HG03558 (cell line): ENCODE measurements around the gene TFCP2.
"Not testable (repeated sequence)": the region's sequence is repeated elsewhere in the genome, so short reads cannot be mapped to it uniquely, and the experiment has no call there.

Experiments used
- ATAC-seq: cut with Tn5 transposase; IDR thresholded peaks from one replicate; pipeline ENCODE4 v1.9.1; 2021; ENCODE audit warnings: moderate number of reproducible peaks; ENCODE audit not compliant: unreplicated experiment; ENCODE audit errors: extremely low read depth

The TFCP2 gene

GRCh38 chr12:51085757-51086156 is 87.2 kb downstream of the TFCP2 start:
- ATAC-seq: no peak

GRCh38 chr12:51083126-51083833 is 89.7 kb downstream of the TFCP2 start, which contains the start of gene CSRNP2:
Gene CSRNP2, minus strand, starts transcription at chr12:51083596. Its CDS starts 7,035 bp downstream, at chr12:51076561.
- peak; percentile 73 for ATAC-seq

- no peak for ATAC-seq
These were observed 90.3 kb downstream of the TFCP2 start for GRCh38 chr12:51082561-51083125.

- ATAC-seq: no peak
These were observed 91.5 kb downstream of the TFCP2 start for GRCh38 chr12:51081421-51081820.

- no peak for ATAC-seq
These were observed 92.8 kb downstream of the TFCP2 start for GRCh38 chr12:51080136-51080535.

- not testable (repeated sequence) for ATAC-seq
These were observed 94.1 kb downstream of the TFCP2 start for GRCh38 chr12:51078866-51079265.

- not testable (repeated sequence) for ATAC-seq
These were observed 94.6 kb downstream of the TFCP2 start for GRCh38 chr12:51078346-51078745.

GRCh38 chr12:51077930-51078329 is 95.0 kb downstream of the TFCP2 start:
- ATAC-seq: no peak

GRCh38 chr12:51076236-51076930 is 96.6 kb downstream of the TFCP2 start:
- ATAC-seq: no peak

GRCh38 chr12:51075390-51075789 is 97.5 kb downstream of the TFCP2 start:
- ATAC-seq: no peak

- ATAC-seq: no peak
These were observed 101.3 kb downstream of the TFCP2 start for GRCh38 chr12:51071663-51072062.

GRCh38 chr12:51070004-51070403 is 102.9 kb downstream of the TFCP2 start:
- ATAC-seq: no peak

GRCh38 chr12:51067771-51068170 is 105.2 kb downstream of the TFCP2 start:
- no peak for ATAC-seq

- no peak for ATAC-seq
These were observed 105.7 kb downstream of the TFCP2 start for GRCh38 chr12:51067229-51067628.

- ATAC-seq: no peak
These were observed 107.4 kb downstream of the TFCP2 start for GRCh38 chr12:51065530-51065929.

- no peak for ATAC-seq
These were observed 110.1 kb downstream of the TFCP2 start for GRCh38 chr12:51062631-51063397.

- ATAC-seq: no peak
These were observed 113.8 kb downstream of the TFCP2 start for GRCh38 chr12:51059086-51059485.

GRCh38 chr12:51056242-51056641 is 116.7 kb downstream of the TFCP2 start:
- ATAC-seq: no peak

GRCh38 chr12:51055060-51055459 is 117.9 kb downstream of the TFCP2 start:
- no peak for ATAC-seq

GRCh38 chr12:51051787-51052186 is 121.1 kb downstream of the TFCP2 start:
- no peak for ATAC-seq

- no peak for ATAC-seq
These were observed 123.4 kb downstream of the TFCP2 start for GRCh38 chr12:51049525-51049924.
